ENCODE data around the gene CELF4.
"Not testable (repeated sequence)": the region's sequence is repeated elsewhere in the genome, so short reads cannot be mapped to it uniquely, and the experiment has no call there.

The CELF4 gene

GRCh38 chr18:37464257-37464656, 101.3 kb downstream of the CELF4 start:
- DNase-seq (ENCODE audit: low read depth) = no peak

GRCh38 chr18:37461329-37461728, 104.3 kb downstream of the CELF4 start:
- not testable (repeated sequence) for DNase-seq (ENCODE audit: low read depth)

- no peak for DNase-seq (ENCODE audit: low read depth)
Measured at GRCh38 chr18:37460604-37461003, 105.0 kb downstream of the CELF4 start.

GRCh38 chr18:37458697-37459096, 106.9 kb downstream of the CELF4 start:
- no peak for DNase-seq (ENCODE audit: low read depth)

- DNase-seq (ENCODE audit: low read depth) = no peak
Measured at GRCh38 chr18:37457753-37458152, 107.8 kb downstream of the CELF4 start.

- no peak for DNase-seq (ENCODE audit: low read depth)
Measured at GRCh38 chr18:37457341-37457740, 108.3 kb downstream of the CELF4 start.

GRCh38 chr18:37456873-37457272, 108.7 kb downstream of the CELF4 start:
- DNase-seq (ENCODE audit: low read depth) = no peak

GRCh38 chr18:37456395-37456794, 109.2 kb downstream of the CELF4 start:
- no peak for DNase-seq (ENCODE audit: low read depth)

- DNase-seq (ENCODE audit: low read depth) = no peak
Measured at GRCh38 chr18:37453752-37454151, 111.8 kb downstream of the CELF4 start.

GRCh38 chr18:37452682-37453385, 112.8 kb downstream of the CELF4 start:
- no peak for DNase-seq (ENCODE audit: low read depth)

GRCh38 chr18:37452015-37452414, 113.6 kb downstream of the CELF4 start:
- no peak for DNase-seq (ENCODE audit: low read depth)

- DNase-seq (ENCODE audit: low read depth) = no peak
Measured at GRCh38 chr18:37451239-37451825, 114.3 kb downstream of the CELF4 start.

- no peak for DNase-seq (ENCODE audit: low read depth)
Measured at GRCh38 chr18:37450434-37451132, 115.0 kb downstream of the CELF4 start.

- no peak for DNase-seq (ENCODE audit: low read depth)
Measured at GRCh38 chr18:37449618-37450017, 116.0 kb downstream of the CELF4 start.

GRCh38 chr18:37448946-37449345, 116.7 kb downstream of the CELF4 start:
- no peak for DNase-seq (ENCODE audit: low read depth)

GRCh38 chr18:37447962-37448888, 117.4 kb downstream of the CELF4 start:
- no peak for DNase-seq (ENCODE audit: low read depth)

GRCh38 chr18:37445836-37446235, 119.8 kb downstream of the CELF4 start:
- no peak for DNase-seq (ENCODE audit: low read depth)

GRCh38 chr18:37445368-37445767, 120.2 kb downstream of the CELF4 start:
- DNase-seq (ENCODE audit: low read depth) = no peak

GRCh38 chr18:37443325-37444055, 122.1 kb downstream of the CELF4 start:
- no peak for DNase-seq (ENCODE audit: low read depth)

- no peak for DNase-seq (ENCODE audit: low read depth)
Measured at GRCh38 chr18:37442477-37442876, 123.1 kb downstream of the CELF4 start.

GRCh38 chr18:37441821-37442220, 123.8 kb downstream of the CELF4 start:
- no peak for DNase-seq (ENCODE audit: low read depth)

GRCh38 chr18:37440206-37440605, 125.4 kb downstream of the CELF4 start:
- no peak for DNase-seq (ENCODE audit: low read depth)
